GM18520 (cell line): ENCODE results near the gene SLCO2B1.

Source experiments
- ATAC-seq: cut with Tn5 transposase; IDR thresholded peaks from one replicate; pipeline ENCODE4 v1.9.1; 2021; ENCODE audit not compliant: unreplicated experiment

Gene SLCO2B1

GRCh38 chr11:75160880-75161279, 10.0 kb downstream of the SLCO2B1 start:
- ATAC-seq, result no peak

GRCh38 chr11:75161506-75162095, 10.7 kb downstream of the SLCO2B1 start:
- no peak for ATAC-seq

- ATAC-seq, result no peak
Observed at GRCh38 chr11:75162954-75163353, 12.0 kb downstream of the SLCO2B1 start.

- no peak for ATAC-seq
Observed at GRCh38 chr11:75163921-75164849, 13.3 kb downstream of the SLCO2B1 start.

GRCh38 chr11:75165721-75166120, 14.8 kb downstream of the SLCO2B1 start:
- no peak for ATAC-seq

- ATAC-seq, result no peak
Observed at GRCh38 chr11:75166791-75167190, 15.9 kb downstream of the SLCO2B1 start.

GRCh38 chr11:75167617-75168016, 16.7 kb downstream of the SLCO2B1 start:
- ATAC-seq, result no peak

GRCh38 chr11:75169101-75169885, 18.4 kb downstream of the SLCO2B1 start:
- ATAC-seq, result no peak

- ATAC-seq, result no peak
Observed at GRCh38 chr11:75170516-75171201, 19.8 kb downstream of the SLCO2B1 start.

- ATAC-seq, result no peak
Observed at GRCh38 chr11:75173336-75173735, 22.4 kb downstream of the SLCO2B1 start.

GRCh38 chr11:75174781-75175370, 24.0 kb downstream of the SLCO2B1 start:
- no peak for ATAC-seq

- no peak for ATAC-seq
Observed at GRCh38 chr11:75182664-75183063, 31.8 kb downstream of the SLCO2B1 start.

GRCh38 chr11:75184051-75184450, 33.1 kb downstream of the SLCO2B1 start:
- no peak for ATAC-seq

GRCh38 chr11:75184757-75185425, 34.0 kb downstream of the SLCO2B1 start:
- ATAC-seq, result no peak

GRCh38 chr11:75185866-75186265, 35.0 kb downstream of the SLCO2B1 start:
- no peak for ATAC-seq

GRCh38 chr11:75186999-75187398, 36.1 kb downstream of the SLCO2B1 start:
- ATAC-seq, result no peak

GRCh38 chr11:75188671-75189070, 37.8 kb downstream of the SLCO2B1 start:
- ATAC-seq, result no peak

- no peak for ATAC-seq
Observed at GRCh38 chr11:75189108-75189507, 38.2 kb downstream of the SLCO2B1 start.

GRCh38 chr11:75189911-75190310, 39.0 kb downstream of the SLCO2B1 start:
- no peak for ATAC-seq
